Smooth muscle cell (in vitro differentiated cells): ENCODE measurements around the gene RPL36. TPM values are rescaled to one million over a fixed set of nuclear protein-coding genes. Genes with fewer than 3 reads are reported as not detected.

Experiments
- DNase-seq: peaks from one replicate; lab custom pipeline; 2025; ENCODE audit not compliant: unreplicated experiment; lab: John Stamatoyannopoulos, UW
- H2AFZ ChIP-seq: fragments of 200-600 bp; sonication (generic); 2 replicates; pipeline ENCODE4 v1.6.0; 2016; ENCODE audit warnings: antibody characterized with exemption, low read depth, mild to moderate bottlenecking
- H3F3A ChIP-seq: fragments of 200-600 bp; sonication (generic); 2 replicates; pipeline ENCODE4 v1.6.0; 2017; ENCODE audit warnings: antibody characterized with exemption, low read depth
- H3K27ac ChIP-seq: fragments of 200-600 bp; sonication (generic); 2 replicates; pipeline ENCODE4 v1.5.1; 2016; ENCODE audit warnings: low read depth, mild to moderate bottlenecking
- H3K27me3 ChIP-seq: fragments of 200-600 bp; sonication (generic); 2 replicates; pipeline ENCODE4 v1.6.1; 2016; ENCODE audit warnings: low read depth, mild to moderate bottlenecking
- H3K36me3 ChIP-seq: fragments of 200-600 bp; sonication (generic); 2 replicates; pipeline ENCODE4 v1.5.1; 2016; ENCODE audit warnings: low read depth
- H3K4me1 ChIP-seq: fragments of 200-600 bp; sonication (generic); 2 replicates; pipeline ENCODE4 v1.5.1; 2016; ENCODE audit warnings: low read depth
- H3K4me2 ChIP-seq: fragments of 200-600 bp; sonication (generic); 2 replicates; pipeline ENCODE4 v1.6.0; 2016; ENCODE audit warnings: mild to moderate bottlenecking
- H3K4me3 ChIP-seq: fragments of 200-600 bp; sonication (generic); 2 replicates; pipeline ENCODE4 v1.5.1; 2016; ENCODE audit warnings: mild to moderate bottlenecking
- H3K79me2 ChIP-seq: fragments of 200-600 bp; sonication (generic); 2 replicates; pipeline ENCODE4 v1.6.0; 2016; ENCODE audit warnings: low read depth, mild to moderate bottlenecking
- H3K9ac ChIP-seq: fragments of 200-600 bp; sonication (generic); 2 replicates; pipeline ENCODE4 v1.6.0; 2016; ENCODE audit warnings: low read depth
- H3K9me3 ChIP-seq: fragments of 200-600 bp; sonication (generic); replicated peaks from 2 replicates; pipeline ENCODE4 v1.5.1; 2016; ENCODE audit warnings: low read depth
- H4K20me1 ChIP-seq: fragments of 200-600 bp; sonication (generic); 2 replicates; pipeline ENCODE4 v1.6.0; 2016; ENCODE audit warnings: low read depth
- WGBS: methylation state at CpG from one replicate; pipeline ENCODE4 v1.1.7; 2016; ENCODE audit warnings: low lambda C conversion rate; 5-methylcytosine and 5-hydroxymethylcytosine counted together
- polyA plus RNA-seq: library from polyadenylated mRNA; unstranded; fragments of >200 nt; fragmentation: Nextera tagmentation; extraction: Ambion mirVana; gene quantifications from 2 replicates; pipeline ENCODE4 v1.2.1, GENCODE V29; 2016
- total RNA-seq: library from RNA; depleted of rRNA; stranded (reverse); fragments of >200 nt; gene quantifications from 2 replicates; pipeline ENCODE4 v1.2.3, GENCODE V29; 2014
- TF ChIP-seq, protein P1 (sequence below): fragments of 200-600 bp; sonication (generic); IDR thresholded peaks from 2 replicates; pipeline ENCODE4 v1.5.1; 2017; ENCODE audit warnings: borderline replicate concordance, mild to moderate bottlenecking, antibody characterized with exemption; ENCODE audit not compliant: insufficient read depth, poor library complexity, severe bottlenecking

RPL36 gene
- total and polyA plus RNA-seq, 2 experiments from 2014 or later, result 641 to 1,079 TPM

DNA sequence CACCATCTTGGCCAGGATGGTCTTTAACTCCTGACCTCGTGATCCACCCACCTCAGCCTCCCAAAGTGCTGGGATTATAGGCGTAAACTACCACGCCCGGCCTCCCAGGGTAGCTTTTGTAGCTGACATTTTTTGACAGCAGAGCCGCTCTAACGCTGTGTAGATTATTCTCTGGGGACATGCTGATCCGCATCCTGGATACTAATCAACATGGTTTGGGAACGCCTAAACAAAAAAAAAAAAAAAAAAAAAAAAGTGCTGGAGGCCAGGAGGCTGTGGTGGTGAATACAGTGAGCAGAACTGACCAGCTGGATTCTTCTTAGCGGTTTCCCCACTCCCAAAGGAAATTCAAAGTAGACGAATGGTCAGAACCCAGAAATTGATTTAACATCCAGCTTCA, 24.7 kb downstream of the RPL36 start:
- peaks cover 51% of the 10 kb centered on the region for H3K79me2 ChIP-seq
- H2AFZ ChIP-seq, result no peak overlapping the region
- H3K4me3 ChIP-seq, result no peak overlapping the region

DNA sequence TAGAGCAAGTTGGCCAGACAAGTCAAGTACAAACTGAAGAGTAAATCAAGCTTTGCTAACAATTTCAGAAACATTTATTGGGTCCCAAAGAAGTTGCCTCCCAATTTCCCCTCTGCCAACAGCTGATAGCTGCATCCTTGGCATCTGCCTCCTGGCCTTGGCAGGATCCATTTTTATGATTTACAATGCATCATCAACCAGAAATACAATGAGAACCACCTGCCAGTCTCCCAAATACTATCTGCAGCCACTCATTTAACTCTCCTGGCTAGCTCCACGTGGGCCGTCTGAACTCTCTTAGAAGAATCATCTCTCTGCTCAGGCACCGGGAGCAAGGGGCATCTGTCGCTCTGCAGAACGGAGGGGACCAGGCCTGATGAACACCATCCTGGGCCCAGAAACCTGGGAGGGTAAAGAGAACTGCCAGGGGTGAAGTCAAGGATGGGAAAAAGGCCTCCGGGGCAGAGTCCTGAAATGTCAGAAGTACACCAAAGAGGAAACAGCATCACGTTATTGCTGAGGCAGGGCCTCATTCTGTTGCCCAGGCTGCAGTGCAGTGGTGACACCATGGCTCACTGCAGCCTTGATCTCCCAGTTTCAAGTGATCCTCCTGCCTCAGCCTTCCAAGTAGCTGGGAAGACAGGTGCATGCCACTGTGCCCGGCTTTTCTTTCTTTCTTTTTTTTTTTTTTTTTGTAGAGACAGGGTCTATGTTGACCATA, 27.3 kb downstream of the RPL36 start:
- WGBS, result 94% methylated on average over 8 of the region's 8 CpGs

More for the DNA sequence above, 24.7 kb downstream of the RPL36 start:
- Histone ChIP-seq H3F3A (peaks cover 12% of the 10 kb centered on the region), H3K4me2 (no peak overlapping the region), H4K20me1 (peaks cover 77% of the 10 kb centered on the region), H3K27ac (no peak overlapping the region), H3K4me1 (peaks cover 10% of the 10 kb centered on the region), H3K9me3 (no peaks in the 10 kb centered on the region), H3K36me3 (no peaks in the 10 kb centered on the region), H3K27me3 (no peaks in the 10 kb centered on the region), H3K9ac (no peak overlapping the region)
- no peak for DNase-seq
- TF ChIP-seq, protein P1, sequence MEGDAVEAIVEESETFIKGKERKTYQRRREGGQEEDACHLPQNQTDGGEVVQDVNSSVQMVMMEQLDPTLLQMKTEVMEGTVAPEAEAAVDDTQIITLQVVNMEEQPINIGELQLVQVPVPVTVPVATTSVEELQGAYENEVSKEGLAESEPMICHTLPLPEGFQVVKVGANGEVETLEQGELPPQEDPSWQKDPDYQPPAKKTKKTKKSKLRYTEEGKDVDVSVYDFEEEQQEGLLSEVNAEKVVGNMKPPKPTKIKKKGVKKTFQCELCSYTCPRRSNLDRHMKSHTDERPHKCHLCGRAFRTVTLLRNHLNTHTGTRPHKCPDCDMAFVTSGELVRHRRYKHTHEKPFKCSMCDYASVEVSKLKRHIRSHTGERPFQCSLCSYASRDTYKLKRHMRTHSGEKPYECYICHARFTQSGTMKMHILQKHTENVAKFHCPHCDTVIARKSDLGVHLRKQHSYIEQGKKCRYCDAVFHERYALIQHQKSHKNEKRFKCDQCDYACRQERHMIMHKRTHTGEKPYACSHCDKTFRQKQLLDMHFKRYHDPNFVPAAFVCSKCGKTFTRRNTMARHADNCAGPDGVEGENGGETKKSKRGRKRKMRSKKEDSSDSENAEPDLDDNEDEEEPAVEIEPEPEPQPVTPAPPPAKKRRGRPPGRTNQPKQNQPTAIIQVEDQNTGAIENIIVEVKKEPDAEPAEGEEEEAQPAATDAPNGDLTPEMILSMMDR, result no peak
- WGBS, result 99% methylated on average over 10 of the region's 10 CpGs

GRCh38 chr19:5718037-5718578, 28.0 kb downstream of the RPL36 start:
- Histone ChIP-seq H3K9ac (peak overlapping the region; percentile 94), H3K36me3 (no peaks in the 10 kb centered on the region), H3K27me3 (no peaks in the 10 kb centered on the region), H3K4me2 (peak overlapping the region; percentile 96), H3K27ac (peak overlapping the region; percentile 98), H3K4me1 (peaks cover 10% of the 10 kb centered on the region), H3K9me3 (no peaks in the 10 kb centered on the region), H3K79me2 (peaks cover 51% of the 10 kb centered on the region), H3F3A (peaks cover 12% of the 10 kb centered on the region), H4K20me1 (peaks cover 52% of the 10 kb centered on the region), H2AFZ (no peak overlapping the region), H3K4me3 (peak overlapping the region; percentile 64)
- TF ChIP-seq, protein P1, result no peak
- WGBS, result 32% methylated on average over 14 of the region's 14 CpGs
- DNase-seq, result no peak

More for the DNA sequence above, 27.3 kb downstream of the RPL36 start:
- no peak overlapping the region for H2AFZ ChIP-seq
- no peaks in the 10 kb centered on the region for H3K36me3 ChIP-seq
- H3K27ac ChIP-seq, result peak overlapping the region; percentile 98
- TF ChIP-seq, protein P1, result no peak
- H3F3A ChIP-seq, result peaks cover 12% of the 10 kb centered on the region
- peak overlapping the region; percentile 96 for H3K4me2 ChIP-seq
- no peaks in the 10 kb centered on the region for H3K27me3 ChIP-seq
- peaks cover 60% of the 10 kb centered on the region for H4K20me1 ChIP-seq
- no peak for DNase-seq
- H3K4me1 ChIP-seq, result peaks cover 10% of the 10 kb centered on the region
- no peak overlapping the region for H3K4me3 ChIP-seq
- H3K9me3 ChIP-seq, result no peaks in the 10 kb centered on the region
- H3K79me2 ChIP-seq, result peaks cover 51% of the 10 kb centered on the region
- peak overlapping the region; percentile 94 for H3K9ac ChIP-seq
